OCI-LY7 (cell line): ENCODE data around the gene BMAL1.

Experiments
- CTCF ChIP-seq: fragments of 200-600 bp; sonication (generic); conservative IDR thresholded peaks from 2 replicates; pipeline ENCODE4 v1.5.1; 2014; ENCODE audit warnings: mild to moderate bottlenecking, antibody characterized with exemption, low read length, moderate library complexity, mixed read lengths
- EZH2phosphoT487 ChIP-seq: fragments of 200-600 bp; sonication (generic); IDR thresholded peaks from 2 replicates; pipeline ENCODE4 v1.6.1; 2018; ENCODE audit warnings: low read depth, borderline replicate concordance, mild to moderate bottlenecking, mixed run types, antibody characterized with exemption, low read length, moderate library complexity, mixed read lengths

- TF ChIP-seq CTCF (no peak), EZH2phosphoT487 (no peak)
These were observed 11.5 kb downstream of the BMAL1 start for GRCh38 chr11:13289081-13289480.
